Measurements from ENCODE around the gene GLT6D1. TPM values are rescaled to one million over a fixed set of nuclear protein-coding genes. Genes with fewer than 3 reads are reported as not detected.

The GLT6D1 gene
- under 1 TPM in 1 of 2 donors, not detected in 1; 0.47 TPM for total RNA-seq
- 1.6 TPM for polyA plus RNA-seq (ENCODE audit: insufficient read depth, low read depth, low replicate concordance)
- long read RNA-seq, donor 1, result 0 reads
- long read RNA-seq, donor 2, result 0 reads

DNA sequence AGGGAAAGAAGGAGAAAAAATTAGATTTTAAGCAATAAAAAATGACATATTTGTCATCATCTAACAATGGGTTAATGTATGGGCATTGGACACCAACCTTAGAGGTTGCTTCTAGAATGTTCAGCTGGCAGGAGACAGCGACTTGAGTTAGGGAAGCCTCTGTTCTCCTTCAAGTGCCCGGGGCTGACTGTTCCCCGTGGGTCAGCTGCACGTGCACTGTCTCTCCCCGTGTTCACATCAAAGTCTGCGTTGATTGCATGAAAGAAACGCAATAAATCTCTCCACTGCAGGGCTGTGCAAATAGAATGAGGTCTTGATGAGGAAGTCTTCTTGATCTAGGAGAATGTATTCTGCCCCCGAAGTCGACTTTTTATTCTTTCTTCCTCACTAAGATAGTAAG, at the start of gene GLT6D1:
Gene GLT6D1, minus strand, starts transcription at position 345 of the 400 bp plus-strand sequence. CDS start 353 bp downstream, outside the sequence.
- DNase-seq, result no peak
- Histone ChIP-seq H3K27me3 (no peaks in the 10 kb centered on the region), H3K36me3 (ENCODE audit: low read depth, missing control alignments) (no peaks in the 10 kb centered on the region), H3K4me1 (no peaks in the 10 kb centered on the region), H3K9me3 (no peaks in the 10 kb centered on the region), H3K27ac (no peak within 1 kb of the TSS), H3K4me3 (no peak within 1 kb of the TSS)
- TF ChIP-seq CTCF (IDR thresholded peaks at IDR 0.05) (no peak), POLR2A (IDR thresholded peaks at IDR 0.05) (no peak)
- 66 to 67% methylated on average over 8 to 9 of the region's 9 CpGs for WGBS, 2 donors
- intact Hi-C loops (cut with DNase I; ENCODE audit: low total_unique reads), result no loop called here

- intact Hi-C loops (cut with DNase I; ENCODE audit: low total_unique reads), result no loop called here
- DNase-seq, result no peak
- Histone ChIP-seq H3K9me3 (no peaks in the 10 kb centered on the region), H3K4me1 (no peaks in the 10 kb centered on the region), H3K27ac (no peak overlapping the region), H3K36me3 (ENCODE audit: low read depth, missing control alignments) (no peaks in the 10 kb centered on the region), H3K27me3 (no peaks in the 10 kb centered on the region), H3K4me3 (no peak overlapping the region)
- TF ChIP-seq POLR2A (IDR thresholded peaks at IDR 0.05) (no peak), CTCF (IDR thresholded peaks at IDR 0.05) (no peak)
- 86 to 87% methylated on average over 2 to 10 of the region's 10 CpGs for WGBS, 2 donors
Observed at GRCh38 chr9:135689011-135689410, 49.7 kb upstream of the GLT6D1 start.

DNA sequence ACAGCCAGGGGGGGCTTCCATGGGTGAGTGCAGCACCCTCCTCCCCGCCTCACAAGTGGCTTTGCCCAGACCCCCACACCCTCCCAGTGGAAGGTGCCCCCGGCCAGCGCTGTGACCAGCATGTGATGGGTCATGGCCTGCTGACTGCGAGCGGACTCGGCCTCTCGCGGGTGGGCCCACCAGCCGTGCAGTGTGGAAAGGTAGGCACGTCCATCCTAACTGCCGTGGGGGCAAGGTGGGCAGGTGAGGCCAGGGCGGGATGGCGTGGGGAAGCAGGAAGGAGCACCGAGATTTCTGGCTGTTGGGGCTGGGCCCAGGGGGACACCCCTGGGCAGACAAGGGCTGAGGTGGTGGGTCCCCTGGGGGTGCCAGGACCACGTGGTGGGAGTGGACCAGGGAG, 47.9 kb upstream of the GLT6D1 start:
- DNase-seq, result no peak
- TF ChIP-seq POLR2A (IDR thresholded peaks at IDR 0.05) (no peak), CTCF (IDR thresholded peaks at IDR 0.05) (no peak)
- H3K36me3 ChIP-seq (ENCODE audit: low read depth, missing control alignments), result no peaks in the 10 kb centered on the region
- 92 to 95% methylated on average over 4 to 13 of the region's 15 CpGs for WGBS, 2 donors
- H3K4me1 ChIP-seq, result no peaks in the 10 kb centered on the region
- H3K27ac ChIP-seq, result no peak overlapping the region
- H3K4me3 ChIP-seq, result no peak overlapping the region
- no peaks in the 10 kb centered on the region for H3K27me3 ChIP-seq
- no peaks in the 10 kb centered on the region for H3K9me3 ChIP-seq
- intact Hi-C loops (cut with DNase I; ENCODE audit: low total_unique reads), result no loop called here

- Histone ChIP-seq H3K9me3 (no peaks in the 10 kb centered on the region), H3K27ac (no peak overlapping the region), H3K27me3 (no peaks in the 10 kb centered on the region), H3K36me3 (ENCODE audit: low read depth, missing control alignments) (no peaks in the 10 kb centered on the region), H3K4me1 (no peaks in the 10 kb centered on the region), H3K4me3 (no peak overlapping the region)
- TF ChIP-seq CTCF (IDR thresholded peaks at IDR 0.05), result no peak
- TF ChIP-seq POLR2A (IDR thresholded peaks at IDR 0.05), result no peak
- 58 to 84% methylated on average over 8 to 17 of the region's 17 CpGs for WGBS, 2 donors
- no peak for DNase-seq
- intact Hi-C loops (cut with DNase I; ENCODE audit: low total_unique reads), result no loop called here
Observed at GRCh38 chr9:135684691-135685090, 45.4 kb upstream of the GLT6D1 start.

DNA sequence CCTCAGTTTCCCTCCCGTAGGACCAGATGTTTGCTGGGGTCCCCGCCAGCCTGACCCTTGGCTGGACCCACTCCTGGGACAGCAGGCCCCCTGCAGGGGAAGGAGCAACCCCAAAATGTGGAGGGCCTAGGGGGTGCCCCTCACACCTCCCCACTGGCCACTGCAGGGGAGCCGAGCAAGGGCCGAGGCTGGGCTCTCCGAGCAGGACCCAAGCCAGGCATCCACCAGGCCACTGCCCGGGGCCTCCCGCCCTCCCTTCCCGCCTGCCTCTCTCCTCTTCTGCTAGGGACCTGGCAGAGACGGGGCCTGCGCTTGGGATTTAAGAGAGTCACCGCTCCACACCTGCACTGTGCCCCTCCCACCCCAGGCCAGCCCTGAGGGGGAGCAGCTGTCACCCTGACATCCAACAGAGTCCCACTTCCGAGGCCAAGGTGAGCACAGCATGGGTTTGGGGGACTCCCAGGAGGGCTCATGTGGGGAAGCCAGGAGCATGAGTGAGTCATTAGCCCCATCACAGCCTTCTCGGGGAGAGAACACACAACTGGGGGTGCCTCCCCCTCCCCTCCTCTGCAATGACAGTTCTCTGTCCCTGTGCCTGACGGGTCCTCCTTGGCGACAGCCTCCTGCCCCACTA, 44.2 kb upstream of the GLT6D1 start:
- Histone ChIP-seq H3K27me3 (no peaks in the 10 kb centered on the region), H3K4me1 (no peaks in the 10 kb centered on the region), H3K9me3 (no peaks in the 10 kb centered on the region), H3K36me3 (ENCODE audit: low read depth, missing control alignments) (no peaks in the 10 kb centered on the region), H3K27ac (no peak overlapping the region), H3K4me3 (no peak overlapping the region)
- WGBS, 2 donors, result 82 to 86% methylated on average over 5 to 14 of the region's 15 CpGs
- intact Hi-C loops (cut with DNase I; ENCODE audit: low total_unique reads), result no loop called here
- TF ChIP-seq CTCF (IDR thresholded peaks at IDR 0.05) (no peak), POLR2A (IDR thresholded peaks at IDR 0.05) (no peak)
- no peak for DNase-seq

Measured in testis (tissue), 5 donors.